PC-3 (cell line): Measurements from ENCODE around the gene MMAA. TPM values are rescaled to one million over a fixed set of nuclear protein-coding genes. Genes with fewer than 3 reads are reported as not detected.

Experiments
- ATAC-seq: fragments of 200-7000 bp; cut with Tn5 transposase; 2 replicates; pipeline ENCODE4 v1.9.1; 2020; ENCODE audit warnings: mild to moderate bottlenecking, moderate library complexity
- BruUV-seq: library from RNA; stranded (reverse); fragments of 400-500 nt; replicated peaks from 2 replicates; lab custom pipeline; 2021; lab: Mats Ljungman, UMichigan
- CTCF ChIA-PET: fragments of 300-600 bp; sonication (Branson Sonifier 250); formaldehyde crosslinking; loops from one replicate; lab custom pipeline; 2022; ENCODE audit warnings: antibody characterized with exemption; lab: Charles Lee
- POLR2A ChIA-PET: fragments of 300-600 bp; sonication (Branson Sonifier 250); formaldehyde crosslinking; loops from one replicate; lab custom pipeline; 2022; ENCODE audit warnings: antibody characterized with exemption; ENCODE audit not compliant: unreplicated experiment; lab: Charles Lee
- DNase-seq: peaks from one replicate; pipeline ENCODE4 v3.0.0-alpha.2; 2015
- H2AFZ ChIP-seq: fragments of 300-600 bp; sonication (generic); 2 replicates; pipeline ENCODE4 v1.6.0; 2016; ENCODE audit warnings: antibody characterized with exemption, low read length
- H3F3A ChIP-seq: fragments of 300-600 bp; sonication (generic); one replicate; pipeline ENCODE4 v1.6.0; 2017; ENCODE audit warnings: antibody characterized with exemption, low read length, control low read depth, mild to moderate bottlenecking; ENCODE audit not compliant: unreplicated experiment
- H3K27ac ChIP-seq: fragments of 300-600 bp; sonication (generic); 2 replicates; pipeline ENCODE4 v1.5.1; 2016; ENCODE audit warnings: mild to moderate bottlenecking, low read length
- H3K27me3 ChIP-seq: fragments of 300-600 bp; sonication (generic); 2 replicates; pipeline ENCODE4 v1.6.1; 2016; ENCODE audit warnings: low read length, mixed read lengths
- H3K36me3 ChIP-seq: fragments of 300-600 bp; sonication (generic); 2 replicates; pipeline ENCODE4 v1.6.1; 2016; ENCODE audit warnings: low read depth, mixed run types, low read length, mixed read lengths
- H3K4me1 ChIP-seq: fragments of 300-600 bp; sonication (generic); 2 replicates; pipeline ENCODE4 v1.5.1; 2016; ENCODE audit warnings: low read length; ENCODE audit not compliant: insufficient read depth
- H3K4me2 ChIP-seq: fragments of 300-600 bp; sonication (generic); 2 replicates; pipeline ENCODE4 v1.6.0; 2016; ENCODE audit warnings: low read length
- H3K4me3 ChIP-seq: fragments of 300-600 bp; sonication (generic); 2 replicates; pipeline ENCODE4 v1.5.1; 2016; ENCODE audit warnings: mild to moderate bottlenecking, low read length, mixed read lengths
- H3K79me2 ChIP-seq: fragments of 300-600 bp; sonication (generic); 2 replicates; pipeline ENCODE4 v1.6.1; 2017; ENCODE audit warnings: low read length, mixed read lengths
- H3K9ac ChIP-seq: fragments of 300-600 bp; sonication (generic); 2 replicates; pipeline ENCODE4 v1.6.0; 2016; ENCODE audit warnings: mild to moderate bottlenecking, low read length
- H3K9me2 ChIP-seq: fragments of 300-600 bp; sonication (generic); replicated peaks from 2 replicates; pipeline ENCODE4 v1.6.1; 2016; ENCODE audit warnings: mixed run types, low read length, mixed read lengths
- H3K9me3 ChIP-seq: fragments of 300-600 bp; sonication (generic); 2 replicates; pipeline ENCODE4 v1.6.1; 2016; ENCODE audit warnings: low read length, mixed read lengths
- H4K20me1 ChIP-seq: fragments of 300-600 bp; sonication (generic); 2 replicates; pipeline ENCODE4 v1.6.1; 2016; ENCODE audit warnings: low read length, mixed read lengths
- CTCF ChIP-seq: fragments of 300-600 bp; sonication (generic); conservative IDR thresholded peaks from 2 replicates; pipeline ENCODE4 v1.5.1; 2017; ENCODE audit warnings: antibody characterized with exemption, low read depth, mild to moderate bottlenecking, low read length
- EZH2 ChIP-seq: fragments of 300-600 bp; sonication (generic); IDR thresholded peaks from one replicate; pipeline ENCODE4 v1.6.1; 2017; ENCODE audit warnings: antibody characterized with exemption, mild to moderate bottlenecking, low read length; ENCODE audit not compliant: unreplicated experiment
- EZH2phosphoT487 ChIP-seq: fragments of 300-600 bp; sonication (generic); IDR thresholded peaks from 2 replicates; pipeline ENCODE4 v1.6.1; 2018; ENCODE audit warnings: mild to moderate bottlenecking, antibody characterized with exemption, low read length, borderline replicate concordance
- intact Hi-C: fragments of 100-400 bp; cut with micrococcal nuclease; formaldehyde crosslinking; loops from 2 replicates; pipeline ENCODE4 v1.9.0; 2023
- total RNA-seq: library from RNA; depleted of rRNA; stranded (reverse); fragments of >200 nt; gene quantifications from 2 replicates; pipeline ENCODE4 v1.2.3, GENCODE V29; 2014

The MMAA gene
- total RNA-seq, 1 experiment from 2014 or later, result 5.3 TPM

GRCh38 chr4:145680902-145681301 lies 61.7 kb downstream of the MMAA start:
- intact Hi-C loops, result no loop called here
- Histone ChIP-seq H2AFZ (no peak overlapping the region), H3K4me3 (no peak overlapping the region), H3K27me3 (no peaks in the 10 kb centered on the region), H3K9me3 (no peaks in the 10 kb centered on the region), H3F3A (no peaks in the 10 kb centered on the region), H3K9me2 (no peaks in the 10 kb centered on the region), H3K36me3 (no peaks in the 10 kb centered on the region), H3K9ac (no peak overlapping the region), H3K4me1 (peaks cover 16% of the 10 kb centered on the region), H4K20me1 (no peaks in the 10 kb centered on the region), H3K4me2 (no peak overlapping the region), H3K79me2 (no peaks in the 10 kb centered on the region), H3K27ac (no peak overlapping the region)
- CTCF ChIA-PET, result no interaction called here
- ATAC-seq, result no peak
- no peak for DNase-seq
- POLR2A ChIA-PET, result interaction anchor here (0.6 kb wide), 1 partner anchor 364 kb away, joined by 3 read pairs; no protein-coding TSS in a partner anchor
- no peak for TF ChIP-seq CTCF
- TF ChIP-seq EZH2, result no peak
- no peak for TF ChIP-seq EZH2phosphoT487
- no TSS peak for BruUV-seq

GRCh38 chr4:145681518-145681917 lies 62.3 kb downstream of the MMAA start:
- ATAC-seq, result no peak
- no peak overlapping the region for H3K27ac ChIP-seq
- H3K9ac ChIP-seq, result no peak overlapping the region
- no peaks in the 10 kb centered on the region for H3F3A ChIP-seq
- no peak for TF ChIP-seq EZH2phosphoT487
- no peak for TF ChIP-seq CTCF
- no peak for TF ChIP-seq EZH2
- no peaks in the 10 kb centered on the region for H3K36me3 ChIP-seq
- H2AFZ ChIP-seq, result no peak overlapping the region
- CTCF ChIA-PET, result no interaction called here
- no peaks in the 10 kb centered on the region for H4K20me1 ChIP-seq
- no peak overlapping the region for H3K4me3 ChIP-seq
- H3K9me3 ChIP-seq, result no peaks in the 10 kb centered on the region
- intact Hi-C loops, result no loop called here
- no peak overlapping the region for H3K4me2 ChIP-seq
- no peak for DNase-seq
- no peaks in the 10 kb centered on the region for H3K79me2 ChIP-seq
- H3K4me1 ChIP-seq, result peaks cover 16% of the 10 kb centered on the region
- H3K27me3 ChIP-seq, result no peaks in the 10 kb centered on the region
- POLR2A ChIA-PET, result interaction anchor here (0.6 kb wide), 1 partner anchor 364 kb away, joined by 3 read pairs; no protein-coding TSS in a partner anchor
- H3K9me2 ChIP-seq, result no peaks in the 10 kb centered on the region
- BruUV-seq, result no TSS peak

GRCh38 chr4:145681956-145682355 lies 62.8 kb downstream of the MMAA start:
- H3K9me3 ChIP-seq, result no peaks in the 10 kb centered on the region

More at GRCh38 chr4:145681956-145682355, 62.8 kb downstream of the MMAA start:
- TF ChIP-seq EZH2, result no peak
- TF ChIP-seq CTCF, result no peak
- no peak for TF ChIP-seq EZH2phosphoT487
- Histone ChIP-seq H3K4me3 (no peak overlapping the region), H3F3A (no peaks in the 10 kb centered on the region), H3K27ac (no peak overlapping the region), H3K36me3 (no peaks in the 10 kb centered on the region), H4K20me1 (no peaks in the 10 kb centered on the region), H3K79me2 (no peaks in the 10 kb centered on the region), H3K9ac (no peak overlapping the region), H3K4me1 (peaks cover 16% of the 10 kb centered on the region), H3K27me3 (no peaks in the 10 kb centered on the region), H2AFZ (no peak overlapping the region), H3K4me2 (no peak overlapping the region), H3K9me2 (no peaks in the 10 kb centered on the region)
- no TSS peak for BruUV-seq
- CTCF ChIA-PET, result no interaction called here
- DNase-seq, result no peak
- intact Hi-C loops, result no loop called here
- POLR2A ChIA-PET, result no interaction called here
- ATAC-seq, result no peak
